H54 (cell line): ENCODE results near the gene GAB2.
A peak's percentile ranks its signal among the peaks of the same experiment; 100 is the strongest.

ENCODE experiments used
- DNase-seq: peaks from one replicate; pipeline ENCODE4 v3.0.0; 2011; ENCODE audit warnings: low spot score, mixed read lengths; ENCODE audit not compliant: insufficient read length
- FAIRE-seq: peaks from 3 replicates; lab custom pipeline; 2011; peaks lifted over from hg19 to GRCh38; lab: Jason Lieb, UNC
- POLR2A ChIP-seq: IDR thresholded peaks from 2 replicates; pipeline ENCODE4 v1.6.1; 2011; ENCODE audit warnings: low read depth, mild to moderate bottlenecking, low read length

GAB2 gene

DNA sequence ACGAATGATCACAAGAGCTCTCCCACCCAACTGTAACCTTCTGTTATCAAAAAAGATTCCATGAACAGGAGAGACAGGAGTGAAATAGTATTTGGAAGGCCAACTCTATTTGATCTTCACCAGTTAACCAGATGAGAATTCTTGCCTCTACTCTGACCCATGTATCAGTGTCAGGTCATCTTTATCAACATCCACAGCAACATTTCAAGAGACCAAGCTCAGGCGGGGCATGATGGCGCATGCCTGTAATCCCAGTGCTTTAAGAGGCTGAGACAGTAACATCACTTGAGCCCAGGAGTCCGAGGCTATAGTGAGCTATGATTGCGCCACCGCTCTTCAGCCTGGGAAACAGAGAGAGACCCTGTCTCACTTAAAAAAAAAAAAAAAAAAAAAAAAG is 62.3 kb downstream of the GAB2 start:
- TF ChIP-seq POLR2A = no peak
- DNase-seq = no peak
- FAIRE-seq = no peak

- DNase-seq (no peak), FAIRE-seq (no peak)
- no peak for TF ChIP-seq POLR2A
Observed at GRCh38 chr11:78354408-78355308, 63.0 kb downstream of the GAB2 start.

GRCh38 chr11:78351979-78352841 is 65.4 kb downstream of the GAB2 start:
- TF ChIP-seq POLR2A = no peak
- no peak for FAIRE-seq
- DNase-seq = no peak

GRCh38 chr11:78351193-78351592 is 66.4 kb downstream of the GAB2 start:
- DNase-seq (no peak), FAIRE-seq (no peak)
- TF ChIP-seq POLR2A = no peak

- no peak for TF ChIP-seq POLR2A
- FAIRE-seq (peak; percentile 75), DNase-seq (no peak)
Observed at GRCh38 chr11:78350646-78351165, 66.9 kb downstream of the GAB2 start.

DNA sequence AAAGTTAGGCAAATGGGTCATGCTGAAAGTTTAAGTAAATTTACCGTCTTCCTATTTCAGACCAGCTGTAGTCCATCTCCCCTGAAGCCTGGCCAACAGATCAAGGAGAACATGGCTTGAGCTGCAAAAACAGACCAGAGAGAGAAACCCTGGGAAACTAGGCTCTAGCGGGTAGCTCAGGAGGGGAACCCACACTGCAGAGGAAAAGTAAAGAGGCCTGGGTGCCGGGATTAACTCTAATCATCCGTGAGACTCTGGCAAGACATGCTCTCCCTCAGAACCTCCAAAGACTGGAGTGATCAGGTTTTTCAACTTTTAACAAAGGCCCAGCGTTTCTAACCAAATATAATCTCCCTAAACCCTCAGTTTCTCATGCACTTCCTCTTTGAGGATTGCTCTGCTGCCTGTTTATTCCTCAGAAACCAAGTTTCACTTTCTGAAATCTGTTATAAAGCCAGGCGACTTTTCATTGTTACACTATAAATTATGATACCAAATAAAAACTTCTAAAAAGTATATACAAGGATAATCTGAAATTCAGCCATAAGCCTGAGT is 67.5 kb downstream of the GAB2 start:
- no peak for TF ChIP-seq POLR2A
- DNase-seq (no peak), FAIRE-seq (peak; percentile 50)

GRCh38 chr11:78349624-78350023 is 68.0 kb downstream of the GAB2 start:
- FAIRE-seq (no peak), DNase-seq (no peak)

GRCh38 chr11:78349114-78349513 is 68.5 kb downstream of the GAB2 start:
- FAIRE-seq (no peak), DNase-seq (no peak)
- TF ChIP-seq POLR2A = no peak

More at GRCh38 chr11:78349624-78350023, 68.0 kb downstream of the GAB2 start:
- TF ChIP-seq POLR2A = no peak

DNA sequence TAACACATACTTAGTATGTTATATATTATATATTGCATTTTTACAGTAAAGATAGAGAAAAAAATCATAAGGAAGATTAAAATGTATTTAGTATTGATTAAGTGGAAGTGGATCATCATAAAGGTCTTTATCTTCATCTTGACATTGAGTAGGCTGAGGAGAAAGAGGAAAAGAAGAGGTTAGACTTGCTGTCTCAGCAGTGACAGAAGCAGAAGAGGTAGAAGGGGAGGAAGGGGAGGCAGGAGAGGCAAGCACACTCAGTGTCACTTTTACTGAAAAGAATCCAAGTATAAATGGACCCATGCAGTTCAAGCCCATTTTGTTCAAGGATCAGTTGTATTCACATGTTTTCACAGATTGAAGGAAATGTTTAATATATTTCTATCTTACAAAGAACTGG is 69.7 kb downstream of the GAB2 start:
- DNase-seq (no peak), FAIRE-seq (no peak)
- TF ChIP-seq POLR2A = no peak

DNA sequence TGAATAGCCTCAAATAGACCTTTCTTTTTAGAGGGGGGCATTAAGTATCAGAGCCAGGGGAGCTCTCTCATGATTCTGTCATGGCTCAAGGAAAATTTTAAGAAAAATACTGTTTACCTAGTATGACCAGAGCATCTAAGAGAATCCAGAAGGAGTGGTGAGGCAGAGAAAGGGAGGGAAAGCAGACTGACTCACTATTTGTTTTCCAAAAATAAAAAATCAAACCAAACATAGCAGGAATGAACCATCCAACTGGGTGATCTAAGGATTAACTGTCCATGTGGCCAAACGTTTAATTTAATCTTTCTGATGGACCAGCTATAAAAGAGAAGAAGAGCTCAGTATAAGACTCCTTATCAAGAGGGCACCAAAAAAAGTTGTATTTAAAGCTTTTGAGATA is 70.8 kb downstream of the GAB2 start:
- TF ChIP-seq POLR2A = no peak

GRCh38 chr11:78345450-78345849 is 72.2 kb downstream of the GAB2 start:
- DNase-seq (no peak), FAIRE-seq (peak; percentile 79)
- TF ChIP-seq POLR2A = no peak

More for the DNA sequence above, 70.8 kb downstream of the GAB2 start:
- no peak for FAIRE-seq
- DNase-seq = no peak

GRCh38 chr11:78344676-78345075 is 72.9 kb downstream of the GAB2 start:
- TF ChIP-seq POLR2A = no peak
- DNase-seq (no peak), FAIRE-seq (no peak)

- no peak for TF ChIP-seq POLR2A
- FAIRE-seq (peak; percentile 87), DNase-seq (no peak)
Observed at GRCh38 chr11:78344094-78344493, 73.5 kb downstream of the GAB2 start.
